ENCODE data around the gene METTL6.

Gene METTL6

DNA sequence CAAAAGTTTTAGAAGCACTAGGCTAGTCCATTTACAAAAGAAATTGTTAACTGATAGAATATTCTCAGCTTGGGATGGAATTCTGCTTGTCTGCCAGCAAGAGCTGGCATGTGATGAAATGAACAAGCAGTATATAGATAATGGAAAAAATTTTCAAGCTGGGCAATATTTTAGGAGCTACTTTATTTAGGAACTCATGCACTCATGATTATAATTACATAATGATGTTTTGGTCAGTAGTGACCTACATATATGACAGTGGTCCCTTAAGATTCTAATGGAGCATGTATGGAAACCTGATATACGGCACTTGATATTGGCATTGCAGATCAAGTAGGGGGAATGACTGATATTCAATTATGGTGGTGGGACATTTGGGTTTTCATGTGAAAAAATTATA is 6.2 kb upstream of the METTL6 start:
- H3K27ac ChIP-seq = no peak overlapping the region
- TF ChIP-seq, protein P1, sequence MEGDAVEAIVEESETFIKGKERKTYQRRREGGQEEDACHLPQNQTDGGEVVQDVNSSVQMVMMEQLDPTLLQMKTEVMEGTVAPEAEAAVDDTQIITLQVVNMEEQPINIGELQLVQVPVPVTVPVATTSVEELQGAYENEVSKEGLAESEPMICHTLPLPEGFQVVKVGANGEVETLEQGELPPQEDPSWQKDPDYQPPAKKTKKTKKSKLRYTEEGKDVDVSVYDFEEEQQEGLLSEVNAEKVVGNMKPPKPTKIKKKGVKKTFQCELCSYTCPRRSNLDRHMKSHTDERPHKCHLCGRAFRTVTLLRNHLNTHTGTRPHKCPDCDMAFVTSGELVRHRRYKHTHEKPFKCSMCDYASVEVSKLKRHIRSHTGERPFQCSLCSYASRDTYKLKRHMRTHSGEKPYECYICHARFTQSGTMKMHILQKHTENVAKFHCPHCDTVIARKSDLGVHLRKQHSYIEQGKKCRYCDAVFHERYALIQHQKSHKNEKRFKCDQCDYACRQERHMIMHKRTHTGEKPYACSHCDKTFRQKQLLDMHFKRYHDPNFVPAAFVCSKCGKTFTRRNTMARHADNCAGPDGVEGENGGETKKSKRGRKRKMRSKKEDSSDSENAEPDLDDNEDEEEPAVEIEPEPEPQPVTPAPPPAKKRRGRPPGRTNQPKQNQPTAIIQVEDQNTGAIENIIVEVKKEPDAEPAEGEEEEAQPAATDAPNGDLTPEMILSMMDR (conservative IDR thresholded peaks at IDR 0.05) = no peak
- no peak for TF ChIP-seq ZFX (IDR thresholded peaks at IDR 0.05)

DNA sequence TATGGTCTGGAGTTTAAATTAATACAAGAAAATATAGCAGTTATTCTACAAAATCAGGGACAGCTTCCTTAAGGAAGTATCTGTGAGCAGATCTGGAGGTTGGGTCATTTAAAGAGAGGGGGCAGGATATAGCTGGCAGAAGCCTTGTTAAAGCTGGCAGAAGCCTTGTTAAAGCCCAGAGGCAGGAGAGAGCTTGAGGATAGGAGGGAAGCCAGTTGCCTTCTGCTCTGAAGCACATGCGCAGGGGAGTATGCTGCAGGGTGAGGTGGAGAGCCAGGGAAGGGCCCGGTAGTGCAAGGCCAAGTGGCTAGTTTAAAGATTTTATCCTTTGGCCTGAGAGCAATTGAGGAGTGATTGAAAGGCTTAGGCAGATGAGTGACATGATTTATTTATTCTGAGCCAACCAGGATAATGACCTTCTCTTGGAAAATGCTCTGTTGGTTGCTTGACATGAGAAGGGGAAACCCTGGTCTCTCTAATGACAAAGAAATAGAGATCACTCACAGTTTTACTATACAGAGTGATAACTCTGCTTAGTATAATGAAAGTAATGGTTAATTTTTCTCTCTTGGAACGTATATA is 4.0 kb upstream of the METTL6 start:
- TF ChIP-seq, protein P1 (conservative IDR thresholded peaks at IDR 0.05) = no peak
- no peak for TF ChIP-seq ZFX (IDR thresholded peaks at IDR 0.05)
- H3K27ac ChIP-seq = no peak overlapping the region

DNA sequence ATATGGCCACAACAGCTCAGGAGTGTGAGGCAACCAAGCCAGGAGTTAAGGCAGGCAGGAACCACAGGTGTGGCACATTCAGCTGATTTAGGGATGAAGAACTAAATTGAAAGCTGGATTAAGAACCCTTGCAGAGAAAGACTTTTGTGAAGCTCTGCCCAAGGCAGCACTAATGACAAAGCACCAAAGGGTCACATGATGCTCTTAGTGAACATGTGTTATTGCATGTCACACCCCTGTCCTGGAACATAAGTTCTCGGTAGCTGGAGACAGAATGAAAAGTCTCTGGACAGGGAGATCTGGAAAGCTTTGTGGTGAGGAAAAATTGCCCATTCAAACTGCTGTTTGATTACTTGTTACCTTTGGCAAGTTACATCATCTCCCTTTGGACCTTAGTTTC is 3.3 kb upstream of the METTL6 start:
- TF ChIP-seq, protein P1 (conservative IDR thresholded peaks at IDR 0.05) = no peak
- no peak overlapping the region for H3K27ac ChIP-seq

DNA sequence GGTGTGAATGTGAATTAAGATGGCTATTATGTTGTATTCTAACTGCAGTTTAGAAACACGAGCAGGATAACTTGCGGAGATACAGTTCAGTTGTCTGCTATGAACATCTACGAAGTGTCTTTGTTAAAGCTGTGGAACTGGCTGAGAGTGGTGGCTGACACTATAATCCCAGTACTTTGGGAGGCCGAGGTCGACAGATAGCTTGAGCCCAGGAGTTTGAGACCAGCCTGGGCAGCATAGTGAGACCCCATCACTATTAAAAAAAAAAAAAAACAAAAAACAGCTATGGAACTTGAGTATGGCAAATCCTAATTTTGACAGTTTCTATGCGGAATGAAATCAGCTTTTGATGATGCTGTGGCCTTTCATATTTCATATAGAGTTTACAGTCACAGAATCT is 1.7 kb upstream of the METTL6 start:
- no peak for TF ChIP-seq ZFX (IDR thresholded peaks at IDR 0.05)
- TF ChIP-seq, protein P1 (conservative IDR thresholded peaks at IDR 0.05) = no peak
- no peak overlapping the region for H3K27ac ChIP-seq

DNA sequence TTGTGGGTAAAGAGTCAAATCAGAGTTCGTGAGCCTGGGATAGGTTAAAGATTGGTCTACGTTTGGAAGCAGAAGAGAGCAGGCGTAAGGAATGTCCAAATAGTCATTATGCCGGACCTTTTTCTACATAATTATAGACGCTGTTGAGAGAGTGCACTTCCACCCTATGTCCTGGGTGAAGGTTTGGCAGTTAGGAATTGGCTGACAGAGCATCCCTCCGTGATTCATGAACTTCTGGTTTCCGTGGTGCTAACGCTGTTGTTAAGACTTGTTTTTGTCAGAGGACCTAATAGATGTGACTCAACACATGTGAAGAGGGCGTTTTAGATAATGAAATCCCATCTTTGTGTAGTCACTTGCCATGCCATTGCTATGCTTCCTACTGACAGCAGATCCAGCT is 1.2 kb upstream of the METTL6 start:
- H3K27ac ChIP-seq = peak overlapping the region; percentile 82; the same call in 1 of the 2 replicates
- TF ChIP-seq ZFX (IDR thresholded peaks at IDR 0.05) = no peak
- TF ChIP-seq, protein P1 (conservative IDR thresholded peaks at IDR 0.05) = no peak

DNA sequence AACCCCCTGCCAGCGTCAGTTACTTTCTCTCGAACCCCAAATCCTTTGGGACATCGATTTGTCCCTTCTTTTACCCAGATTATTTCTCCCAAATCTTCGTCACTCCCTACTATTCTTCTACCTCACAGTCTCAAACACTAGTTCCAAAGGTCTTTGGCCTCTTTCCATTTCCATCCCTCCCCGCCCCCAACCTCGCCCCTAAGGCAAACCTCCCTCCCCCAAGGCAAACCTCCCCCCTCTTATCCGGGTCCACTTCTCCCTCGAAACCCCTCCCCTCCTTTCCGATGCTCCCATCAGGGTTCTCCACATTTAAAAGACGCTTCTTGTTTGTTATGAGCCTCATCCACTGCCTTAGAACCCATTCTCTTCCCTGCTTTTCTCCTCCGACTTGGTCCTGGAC is 637 bp upstream of the METTL6 start:
- no peak for TF ChIP-seq ZFX (IDR thresholded peaks at IDR 0.05)
- TF ChIP-seq, protein P1 (conservative IDR thresholded peaks at IDR 0.05) = no peak
- H3K27ac ChIP-seq = peak overlapping the region; percentile 82

DNA sequence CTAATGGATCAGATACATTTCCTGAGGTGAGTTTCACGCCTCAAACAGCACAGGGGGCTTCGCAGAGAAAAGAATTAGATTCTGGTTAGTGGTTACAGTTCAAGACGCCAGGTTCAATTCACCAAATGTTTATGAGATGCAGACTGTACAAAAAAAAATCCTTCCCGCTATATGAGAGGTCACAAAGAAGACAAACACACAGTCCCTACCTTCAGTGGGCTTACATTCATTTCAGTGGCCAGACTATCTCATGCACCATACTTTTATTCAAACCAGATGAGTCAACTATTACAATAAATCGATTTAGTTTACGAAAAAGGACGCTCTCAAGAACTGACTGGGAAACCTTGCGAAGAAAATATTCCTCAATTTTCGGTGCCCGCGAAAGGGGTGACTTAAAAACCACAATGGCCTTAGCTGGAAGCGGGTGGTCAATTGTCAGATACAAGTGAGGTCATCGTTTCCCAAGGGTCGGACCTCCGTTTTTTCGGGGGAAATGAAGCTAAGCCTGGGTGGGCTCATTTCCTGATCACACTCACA is 695 bp downstream of the METTL6 start:
- TF ChIP-seq, protein P1 (conservative IDR thresholded peaks at IDR 0.05) = no peak
- TF ChIP-seq ZFX (IDR thresholded peaks at IDR 0.05) = no peak

More for the DNA sequence above, 695 bp downstream of the METTL6 start:
- H3K27ac ChIP-seq = peak overlapping the region; percentile 82

All from C4-2B (cell line).